Measurements from ENCODE around the gene ADAM10. TPM values are rescaled to one million over a fixed set of nuclear protein-coding genes. Genes with fewer than 3 reads are reported as not detected.
"Not testable (repeated sequence)": the region's sequence is repeated elsewhere in the genome, so short reads cannot be mapped to it uniquely, and the experiment has no call there.

Gene ADAM10
- total RNA-seq, 1 experiment from 2014 or later = 132 TPM

- in situ Hi-C loops (cut with HindIII; ENCODE audit: low pct_unique_long_range_greater_than_20kb, low sequenced_read_pairs) = no loop called here
Measured at GRCh38 chr15:58604455-58604923, 145.0 kb downstream of the ADAM10 start.

DNA sequence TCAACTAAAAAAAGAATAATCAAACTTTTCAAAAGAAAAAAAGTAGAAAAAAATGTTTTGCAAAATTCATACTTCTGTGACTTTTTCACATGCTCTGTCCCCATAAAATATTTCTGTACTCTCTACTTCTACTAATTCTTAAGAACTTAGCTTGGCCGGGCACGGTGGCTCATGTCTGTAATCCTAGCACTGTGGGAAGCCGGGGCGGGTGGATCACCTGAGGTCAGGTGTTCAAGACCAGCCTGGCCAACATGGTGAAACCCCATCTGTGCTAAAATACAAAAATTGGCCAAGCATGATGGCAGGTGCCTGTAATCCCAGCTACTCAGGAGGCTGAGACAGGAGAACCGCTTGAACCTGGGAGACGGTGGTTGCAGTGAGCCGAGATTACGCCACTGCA lies 145.6 kb downstream of the ADAM10 start:
- DNase-seq (ENCODE audit: low read depth, low spot score); in situ Hi-C loops (cut with HindIII; ENCODE audit: low pct_unique_long_range_greater_than_20kb, low sequenced_read_pairs): not testable (repeated sequence)

More at GRCh38 chr15:58604455-58604923, 145.0 kb downstream of the ADAM10 start:
- no peak for DNase-seq (ENCODE audit: low read depth, low spot score)

GRCh38 chr15:58602823-58603222 lies 146.7 kb downstream of the ADAM10 start:
- in situ Hi-C loops (cut with HindIII; ENCODE audit: low pct_unique_long_range_greater_than_20kb, low sequenced_read_pairs) = no loop called here
- DNase-seq (ENCODE audit: low read depth, low spot score) = no peak

- DNase-seq (ENCODE audit: low read depth, low spot score) = no peak
- in situ Hi-C loops (cut with HindIII; ENCODE audit: low pct_unique_long_range_greater_than_20kb, low sequenced_read_pairs) = no loop called here
Measured at GRCh38 chr15:58598829-58599210, 150.7 kb downstream of the ADAM10 start.

DNA sequence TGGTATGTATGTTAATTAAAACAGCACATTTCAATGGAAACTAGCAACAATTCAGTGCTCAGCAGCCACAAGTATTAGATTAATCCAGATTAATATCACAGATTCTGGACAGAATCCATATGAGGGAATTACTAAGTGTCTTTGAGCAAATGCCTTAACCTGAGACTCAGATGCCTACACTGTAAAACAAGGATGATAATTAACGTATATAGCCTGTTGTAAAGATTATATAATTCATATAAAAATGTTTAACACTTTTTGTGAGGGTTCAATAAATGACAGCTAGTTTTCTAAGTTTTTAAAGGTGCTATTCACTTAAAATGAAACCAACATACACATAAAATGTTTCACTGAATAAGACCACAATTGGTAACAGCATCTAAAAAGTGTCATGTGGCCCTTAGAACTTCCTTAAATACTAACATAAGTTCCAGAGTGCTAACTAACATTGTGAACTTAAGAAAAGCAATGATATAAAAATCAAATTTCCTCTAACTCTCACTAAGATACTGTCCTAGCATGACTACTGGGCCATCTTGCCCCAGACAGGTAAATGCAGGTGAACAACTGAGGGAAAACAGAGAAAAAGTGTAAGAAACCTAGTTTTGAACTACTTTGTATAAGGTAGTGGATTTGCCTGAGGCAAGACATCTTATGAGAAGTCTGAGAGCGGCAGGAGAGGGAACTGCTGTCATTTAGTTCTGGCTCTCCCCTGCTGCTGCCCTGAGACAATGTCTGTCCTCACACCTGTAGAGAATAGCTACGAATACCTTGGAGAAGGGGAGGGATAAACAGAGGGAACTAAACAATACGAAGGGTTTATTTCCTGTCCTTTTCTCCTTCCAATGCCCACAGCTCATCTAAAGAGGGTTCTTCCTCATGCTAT lies 151.3 kb downstream of the ADAM10 start:
- no peak for DNase-seq (ENCODE audit: low read depth, low spot score)
- in situ Hi-C loops (cut with HindIII; ENCODE audit: low pct_unique_long_range_greater_than_20kb, low sequenced_read_pairs) = no loop called here

DNA sequence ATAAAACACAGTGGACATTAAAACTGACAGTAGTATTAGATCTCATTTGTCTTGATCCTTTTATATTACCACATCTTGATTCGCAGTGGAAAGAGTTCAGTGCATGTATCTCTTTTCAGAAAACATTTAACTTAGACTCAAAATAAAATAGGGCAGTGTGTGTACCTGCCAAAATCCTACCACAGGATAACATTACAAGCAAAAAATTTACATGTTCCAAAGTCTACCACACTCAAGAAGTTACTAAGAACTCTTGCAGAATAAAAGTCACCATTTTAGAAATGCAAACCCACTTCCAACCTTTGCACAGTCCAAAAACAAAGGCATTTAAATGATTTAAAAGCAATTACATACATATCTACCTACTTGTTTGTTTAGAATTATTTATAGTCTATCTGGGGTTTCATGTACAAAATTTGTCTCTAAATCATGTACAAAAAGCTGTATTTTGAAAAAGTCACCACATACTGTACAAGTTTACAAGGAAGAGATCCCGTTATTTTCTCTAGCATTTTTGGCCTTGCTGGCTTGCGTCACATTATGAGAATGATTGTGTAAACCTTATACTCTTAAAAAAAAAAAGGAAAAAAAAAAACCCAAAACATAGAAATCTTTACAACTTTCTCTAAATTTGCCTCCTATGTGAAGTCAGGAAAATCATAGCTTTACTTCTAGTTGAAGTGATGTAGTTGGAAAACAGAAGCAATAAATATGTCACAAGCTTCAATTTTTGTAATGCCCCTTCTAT lies 153.8 kb downstream of the ADAM10 start:
- in situ Hi-C loops (cut with HindIII; ENCODE audit: low pct_unique_long_range_greater_than_20kb, low sequenced_read_pairs) = no loop called here
- no peak for DNase-seq (ENCODE audit: low read depth, low spot score)

DNA sequence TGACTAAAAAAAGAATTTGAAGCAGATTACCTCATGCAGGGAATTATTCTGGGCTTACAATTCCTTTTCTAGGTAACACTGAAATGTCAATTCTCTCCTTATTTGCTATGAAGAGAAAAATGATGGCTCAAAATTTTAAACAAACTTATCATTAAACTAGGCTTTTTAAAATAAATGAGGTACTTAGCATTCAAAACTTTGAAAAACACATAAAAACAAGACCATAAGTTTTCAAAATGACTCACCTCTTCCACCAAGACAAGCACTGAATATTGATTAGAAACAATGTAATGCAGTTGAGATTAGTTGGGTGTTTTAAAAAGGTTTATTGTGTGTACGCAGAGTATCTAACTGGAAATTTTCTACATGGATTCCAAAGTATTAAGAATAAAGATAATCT lies 154.6 kb downstream of the ADAM10 start:
- in situ Hi-C loops (cut with HindIII; ENCODE audit: low pct_unique_long_range_greater_than_20kb, low sequenced_read_pairs) = no loop called here
- DNase-seq (ENCODE audit: low read depth, low spot score) = no peak

DNA sequence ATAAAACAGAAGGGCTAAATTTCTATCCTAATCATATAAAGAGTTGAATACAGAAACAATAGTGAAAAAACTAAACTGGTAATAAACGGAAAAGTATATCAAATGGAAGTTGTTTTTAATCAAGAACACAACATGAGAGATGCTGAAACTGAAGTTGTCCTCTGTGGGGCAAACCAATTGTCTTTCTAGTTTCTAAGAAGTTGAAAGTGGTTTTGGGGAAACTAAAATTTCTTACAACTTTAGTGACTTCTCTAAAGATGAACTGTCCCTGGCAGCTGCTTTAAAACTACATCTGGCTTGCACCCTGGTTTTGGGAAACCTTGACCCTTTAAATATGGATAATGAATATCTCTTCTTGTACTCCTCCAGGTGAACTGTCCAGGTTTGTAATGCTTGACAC lies 155.6 kb downstream of the ADAM10 start:
- in situ Hi-C loops (cut with HindIII; ENCODE audit: low pct_unique_long_range_greater_than_20kb, low sequenced_read_pairs) = no loop called here
- no peak for DNase-seq (ENCODE audit: low read depth, low spot score)

DNA sequence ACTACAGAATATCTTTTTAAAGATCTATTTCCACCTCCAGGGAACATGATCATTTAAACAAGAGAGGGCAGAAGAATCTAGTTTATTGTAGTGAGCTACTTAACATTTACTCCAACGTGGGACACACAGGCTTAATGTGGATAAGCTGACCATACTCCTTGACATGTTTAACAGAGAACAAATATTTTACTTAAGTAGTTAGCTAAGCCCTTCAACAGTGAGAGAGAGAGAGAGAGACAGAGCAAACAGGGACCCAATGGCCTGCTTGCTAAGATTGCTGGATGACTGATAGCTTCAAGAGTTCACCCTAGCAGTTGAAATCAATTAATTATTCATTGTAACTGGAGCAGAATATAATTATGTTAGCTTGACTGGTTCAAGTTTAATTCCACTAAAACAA lies 158.6 kb downstream of the ADAM10 start:
- in situ Hi-C loops (cut with HindIII; ENCODE audit: low pct_unique_long_range_greater_than_20kb, low sequenced_read_pairs) = no loop called here
- no peak for DNase-seq (ENCODE audit: low read depth, low spot score)

GRCh38 chr15:58590236-58590635 lies 159.3 kb downstream of the ADAM10 start:
- DNase-seq (ENCODE audit: low read depth, low spot score) = no peak
- in situ Hi-C loops (cut with HindIII; ENCODE audit: low pct_unique_long_range_greater_than_20kb, low sequenced_read_pairs) = no loop called here

DNA sequence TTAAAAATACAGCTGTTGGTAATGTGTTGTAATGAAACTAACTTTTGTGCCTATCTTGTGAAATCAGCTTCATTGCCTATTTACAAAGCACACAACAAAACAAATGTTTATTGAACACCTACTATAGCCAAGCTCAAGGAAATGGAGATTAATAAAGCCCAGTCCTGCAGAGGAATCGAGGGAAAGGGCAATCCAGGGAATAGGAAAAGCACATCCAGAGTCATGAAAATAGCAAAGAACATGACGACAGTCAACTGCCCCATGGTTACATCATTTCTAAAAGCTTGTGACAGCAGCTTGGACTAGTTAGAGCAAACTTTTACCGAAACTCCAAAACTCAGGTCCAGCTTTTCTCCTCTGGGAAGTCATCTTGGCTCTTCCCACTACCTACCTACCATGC lies 160.5 kb downstream of the ADAM10 start:
- in situ Hi-C loops (cut with HindIII; ENCODE audit: low pct_unique_long_range_greater_than_20kb, low sequenced_read_pairs) = no loop called here
- DNase-seq (ENCODE audit: low read depth, low spot score) = no peak

DNA sequence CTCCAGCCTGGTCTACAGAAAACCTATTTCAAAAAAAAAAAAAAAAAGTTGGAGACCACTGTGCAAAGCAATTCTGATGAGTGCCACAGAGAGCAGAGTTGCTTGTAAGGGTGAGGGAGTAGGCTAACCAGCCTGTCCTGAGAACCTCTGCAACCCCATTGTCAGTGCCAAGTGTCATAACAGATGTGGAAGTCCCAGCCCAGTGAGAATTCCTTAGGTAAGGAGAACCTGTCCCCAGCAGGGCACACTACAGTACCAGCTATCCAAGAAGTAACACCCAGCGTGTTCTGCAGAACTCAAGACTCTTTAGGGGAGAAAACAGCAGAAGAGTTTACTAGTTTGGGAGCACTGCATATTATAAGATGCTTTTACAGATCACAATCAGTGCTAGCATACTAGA lies 161.4 kb downstream of the ADAM10 start:
- in situ Hi-C loops (cut with HindIII; ENCODE audit: low pct_unique_long_range_greater_than_20kb, low sequenced_read_pairs) = no loop called here
- DNase-seq (ENCODE audit: low read depth, low spot score) = no peak

- DNase-seq (ENCODE audit: low read depth, low spot score) = no peak
- in situ Hi-C loops (cut with HindIII; ENCODE audit: low pct_unique_long_range_greater_than_20kb, low sequenced_read_pairs) = no loop called here
Measured at GRCh38 chr15:58587486-58587885, 162.0 kb downstream of the ADAM10 start.

- no peak for DNase-seq (ENCODE audit: low read depth, low spot score)
- in situ Hi-C loops (cut with HindIII; ENCODE audit: low pct_unique_long_range_greater_than_20kb, low sequenced_read_pairs) = no loop called here
Measured at GRCh38 chr15:58585693-58586443, 163.6 kb downstream of the ADAM10 start.

DNA sequence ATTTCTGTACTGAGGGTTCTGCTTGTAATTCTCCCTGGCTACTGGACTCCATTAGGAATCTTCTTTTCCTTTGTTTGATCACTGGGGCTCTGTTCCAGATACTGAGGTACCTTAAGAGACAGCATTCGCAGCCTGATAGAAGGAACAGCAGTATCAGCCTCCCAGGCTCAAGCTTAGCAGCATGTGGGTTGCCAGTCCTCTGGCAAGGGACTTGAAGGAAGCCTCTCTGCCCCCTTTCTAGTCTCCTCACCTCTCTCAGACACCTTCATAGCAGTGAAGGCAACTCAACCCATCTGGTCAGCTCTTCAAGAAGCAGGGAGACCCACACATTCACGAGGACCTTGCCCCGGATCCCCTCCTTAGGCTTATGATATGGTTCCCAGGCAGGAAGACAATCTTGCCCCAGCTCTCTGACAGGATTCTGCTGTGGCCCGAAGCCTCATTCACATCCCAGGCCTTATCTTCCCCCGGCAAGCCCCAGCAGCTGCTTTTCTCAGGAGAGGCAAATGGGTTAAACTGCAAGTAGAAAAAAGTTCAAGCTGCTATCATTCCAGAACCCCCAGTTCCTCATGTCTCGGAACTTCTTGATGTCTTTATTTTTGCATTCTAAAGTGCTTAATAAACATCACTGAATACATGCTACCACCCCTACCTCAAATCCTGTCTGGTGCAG lies 164.6 kb downstream of the ADAM10 start:
- in situ Hi-C loops (cut with HindIII; ENCODE audit: low pct_unique_long_range_greater_than_20kb, low sequenced_read_pairs) = no loop called here
- DNase-seq (ENCODE audit: low read depth, low spot score) = no peak

DNA sequence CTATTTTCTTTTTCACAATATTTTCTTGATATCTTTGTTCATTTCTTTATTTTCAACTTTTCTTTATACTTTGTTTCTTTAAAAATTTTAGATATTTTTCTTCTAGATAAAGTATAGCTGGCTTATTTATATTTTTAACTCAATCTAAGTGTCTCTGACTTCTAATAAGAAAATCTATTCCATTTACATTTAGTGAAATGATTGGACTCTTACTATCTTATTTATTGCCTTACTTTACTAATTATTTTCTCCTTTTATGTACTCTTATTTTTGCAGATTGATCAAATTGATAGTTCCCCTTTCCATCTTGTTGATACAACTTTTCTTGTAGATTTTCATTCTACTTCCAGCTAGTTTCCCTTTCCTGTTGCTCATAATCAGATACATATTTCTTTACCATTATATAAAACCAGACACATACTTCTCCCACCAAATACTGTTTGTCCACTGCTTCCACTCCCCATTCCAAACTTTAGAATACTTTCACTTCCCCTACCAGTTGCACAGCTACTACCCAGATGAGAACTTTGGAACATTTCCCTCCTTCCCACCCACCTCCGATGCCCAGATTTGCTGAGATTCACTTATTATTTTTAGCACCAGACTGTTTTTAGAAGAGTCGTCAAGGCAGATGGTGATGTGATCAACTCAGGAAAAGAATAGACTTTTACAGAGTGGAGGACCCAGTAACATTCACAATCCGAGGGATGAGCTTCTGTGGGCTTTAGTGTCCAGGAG lies 166.2 kb downstream of the ADAM10 start:
- in situ Hi-C loops (cut with HindIII; ENCODE audit: low pct_unique_long_range_greater_than_20kb, low sequenced_read_pairs) = no loop called here
- DNase-seq (ENCODE audit: low read depth, low spot score) = no peak

- in situ Hi-C loops (cut with HindIII; ENCODE audit: low pct_unique_long_range_greater_than_20kb, low sequenced_read_pairs) = no loop called here
- DNase-seq (ENCODE audit: low read depth, low spot score) = no peak
Measured at GRCh38 chr15:58582160-58582559, 167.3 kb downstream of the ADAM10 start.
